ENCODE results near the gene METTL27.
A peak's percentile ranks its signal among the peaks of the same experiment; 100 is the strongest.
"Not testable (repeated sequence)": the region's sequence is repeated elsewhere in the genome, so short reads cannot be mapped to it uniquely, and the experiment has no call there.

Gene METTL27

GRCh38 chr7:73869011-73869798 lies 26.9 kb upstream of the METTL27 start:
- DNase-seq (ENCODE audit: low read depth in 2 of 2): no peak

- no peak for DNase-seq (ENCODE audit: low read depth in 2 of 2)
Observed at GRCh38 chr7:73866446-73866767, 24.1 kb upstream of the METTL27 start.

GRCh38 chr7:73865738-73866445 lies 23.6 kb upstream of the METTL27 start:
- no peak for DNase-seq (ENCODE audit: low read depth in 2 of 2)

GRCh38 chr7:73864981-73865711 lies 22.8 kb upstream of the METTL27 start:
- no peak for DNase-seq (ENCODE audit: low read depth in 2 of 2)

- DNase-seq (ENCODE audit: low read depth in 2 of 2): no peak
Observed at GRCh38 chr7:73861305-73861704, 19.0 kb upstream of the METTL27 start.

- DNase-seq (ENCODE audit: low read depth in 2 of 2): no peak
Observed at GRCh38 chr7:73860859-73861258, 18.5 kb upstream of the METTL27 start, which contains the start of gene TMEM270. TMEM270 (plus strand) TSS chr7:73861159; CDS start chr7:73861195, 36 bp downstream.

- no peak for DNase-seq (ENCODE audit: low read depth in 2 of 2)
Observed at GRCh38 chr7:73858807-73859206, 16.5 kb upstream of the METTL27 start.

GRCh38 chr7:73856941-73857340 lies 14.6 kb upstream of the METTL27 start:
- DNase-seq (ENCODE audit: low read depth in 2 of 2): no peak

- no peak for DNase-seq (ENCODE audit: low read depth in 2 of 2)
Observed at GRCh38 chr7:73852500-73852899, 10.2 kb upstream of the METTL27 start.

- peak; percentile 97 to 98 for DNase-seq (ENCODE audit: low read depth in 2 of 2)
Observed at GRCh38 chr7:73851410-73852338, 9.4 kb upstream of the METTL27 start.

- peak; percentile 97 to 98 for DNase-seq (ENCODE audit: low read depth in 2 of 2)
Observed at GRCh38 chr7:73850781-73851207, 8.5 kb upstream of the METTL27 start.

GRCh38 chr7:73847941-73848723 lies 5.8 kb upstream of the METTL27 start:
- no peak for DNase-seq (ENCODE audit: low read depth in 2 of 2)

- not testable (repeated sequence) for DNase-seq (ENCODE audit: low read depth in 2 of 2)
Observed at GRCh38 chr7:73845701-73846195, 3.4 kb upstream of the METTL27 start.

- DNase-seq (ENCODE audit: low read depth in 2 of 2): peak; percentile 39 to 44
Observed at GRCh38 chr7:73844848-73845460, 2.6 kb upstream of the METTL27 start.

- no peak for DNase-seq (ENCODE audit: low read depth in 2 of 2)
Observed at GRCh38 chr7:73844131-73844547, 1.8 kb upstream of the METTL27 start.

- no peak for DNase-seq (ENCODE audit: low read depth in 2 of 2)
Observed at GRCh38 chr7:73841689-73842066, 638 bp downstream of the METTL27 start.

- DNase-seq (ENCODE audit: low read depth in 2 of 2): no peak
Observed at GRCh38 chr7:73840715-73841379, 1.5 kb downstream of the METTL27 start.

GRCh38 chr7:73839743-73840714 lies 2.3 kb downstream of the METTL27 start:
- no peak for DNase-seq (ENCODE audit: low read depth in 2 of 2)

Data from fibroblast of skin of left quadriceps (primary cell).